Thoracic aorta (tissue), 2 donors: Measurements from ENCODE around the gene TAOK1. TPM values are rescaled to one million over a fixed set of nuclear protein-coding genes. Genes with fewer than 3 reads are reported as not detected.
A peak's percentile ranks its signal among the peaks of the same experiment; 100 is the strongest.

Source experiments
- ATAC-seq: fragments of 150-250 bp; one replicate; pipeline ENCODE4 v1.8.0; 2017; ENCODE audit warnings: low read depth; ENCODE audit not compliant: insufficient number of reproducible peaks, low FRiP score
- DNase-seq: peaks from one replicate; pipeline ENCODE4 v3.0.0-alpha.2; 2020; ENCODE audit warnings: low spot score
- H3K27ac ChIP-seq, 2 donors: fragments of 200-600 bp; sonication (generic); 1 replicate in 1 of 2; 2 replicates in 1 of 2; pipeline ENCODE4 v1.5.1; 2016; ENCODE audit warnings: mild to moderate bottlenecking in 2 of 2, moderate library complexity in 2 of 2
- H3K27me3 ChIP-seq: fragments of 200-600 bp; sonication (generic); replicated peaks from 2 replicates; pipeline ENCODE4 v1.6.0; 2016; ENCODE audit warnings: mild to moderate bottlenecking; ENCODE audit not compliant: insufficient read depth
- H3K36me3 ChIP-seq: fragments of 200-600 bp; sonication (generic); one replicate; pipeline ENCODE4 v1.5.1; 2016
- H3K4me1 ChIP-seq, 2 donors: fragments of 200-600 bp; sonication (generic); 1 replicate in 1 of 2; 2 replicates in 1 of 2; pipeline versions ENCODE4 v1.5.1 to v1.6.0; 2016; ENCODE audit warnings: low read depth in 2 of 2, mild to moderate bottlenecking in 1 of 2; ENCODE audit not compliant: control insufficient read depth in 1 of 2
- H3K4me3 ChIP-seq: fragments of 200-600 bp; sonication (generic); 2 replicates; pipeline ENCODE4 v1.5.1; 2016; ENCODE audit warnings: mild to moderate bottlenecking
- H3K9me3 ChIP-seq: fragments of 200-600 bp; sonication (generic); 2 replicates; pipeline ENCODE4 v1.5.1; 2016
- total RNA-seq, 2 donors: library from RNA; depleted of rRNA; stranded (reverse); fragments of >200 nt; gene quantifications; one replicate each; pipeline versions ENCODE4 v1.1.0 to v1.2.3, GENCODE V29; 2016
- TF ChIP-seq, protein P1 (sequence below): fragments of 200-600 bp; sonication (generic); IDR thresholded peaks from one replicate; pipeline ENCODE4 v1.5.1; 2019; ENCODE audit warnings: antibody characterized with exemption

TAOK1 gene
- total RNA-seq, 2 donors from 2014 or later: 46.0 to 64.6 TPM

DNA sequence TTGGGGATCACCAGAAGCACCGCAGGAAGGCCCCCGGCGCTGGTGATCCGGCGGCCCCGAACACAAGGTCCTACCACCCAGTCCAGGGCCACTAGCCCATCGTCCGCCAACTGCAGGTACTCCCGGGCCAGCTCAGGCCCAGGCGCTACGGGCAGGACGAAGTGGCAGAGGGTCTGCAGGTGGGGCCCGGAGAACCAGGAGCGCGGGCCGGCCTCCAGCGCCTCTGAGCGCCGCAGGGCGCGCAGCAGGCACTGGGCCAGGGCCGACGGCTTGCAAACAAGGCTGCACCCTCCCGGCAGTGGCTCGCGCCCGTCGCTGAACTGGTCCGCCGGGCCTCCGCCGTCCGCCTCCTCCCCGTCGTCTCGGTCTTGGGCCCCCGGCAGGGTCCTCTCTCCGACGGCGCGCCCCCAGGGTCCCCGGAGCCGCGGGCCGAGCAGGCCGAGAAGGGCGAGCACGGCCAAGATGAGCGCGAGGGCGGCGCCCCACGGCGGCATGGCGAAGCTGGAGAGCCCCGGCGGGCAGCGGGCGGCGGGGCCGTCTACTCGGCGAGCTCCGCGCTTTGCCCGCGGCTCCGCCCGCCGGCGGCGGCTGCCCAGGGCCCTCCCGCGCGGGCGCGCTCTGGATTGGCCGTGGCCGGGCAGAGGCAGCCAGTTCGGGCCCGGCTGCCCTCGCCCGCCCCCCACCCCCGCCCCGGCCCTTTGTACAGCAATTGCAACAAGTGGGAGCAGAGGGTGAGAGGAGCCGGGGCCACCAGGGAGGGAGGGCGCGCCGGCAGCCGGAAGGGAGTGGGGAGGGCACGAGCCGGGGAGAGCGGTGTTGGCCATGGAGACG lies 176.5 kb downstream of the TAOK1 start, which contains the start of gene ABHD15:
Gene ABHD15, minus strand, starts transcription at position 565 of the 831 bp plus-strand sequence. Its CDS starts 71 bp downstream, at position 494.
- ATAC-seq (no peak), DNase-seq (no peak)
- TF ChIP-seq, protein P1, sequence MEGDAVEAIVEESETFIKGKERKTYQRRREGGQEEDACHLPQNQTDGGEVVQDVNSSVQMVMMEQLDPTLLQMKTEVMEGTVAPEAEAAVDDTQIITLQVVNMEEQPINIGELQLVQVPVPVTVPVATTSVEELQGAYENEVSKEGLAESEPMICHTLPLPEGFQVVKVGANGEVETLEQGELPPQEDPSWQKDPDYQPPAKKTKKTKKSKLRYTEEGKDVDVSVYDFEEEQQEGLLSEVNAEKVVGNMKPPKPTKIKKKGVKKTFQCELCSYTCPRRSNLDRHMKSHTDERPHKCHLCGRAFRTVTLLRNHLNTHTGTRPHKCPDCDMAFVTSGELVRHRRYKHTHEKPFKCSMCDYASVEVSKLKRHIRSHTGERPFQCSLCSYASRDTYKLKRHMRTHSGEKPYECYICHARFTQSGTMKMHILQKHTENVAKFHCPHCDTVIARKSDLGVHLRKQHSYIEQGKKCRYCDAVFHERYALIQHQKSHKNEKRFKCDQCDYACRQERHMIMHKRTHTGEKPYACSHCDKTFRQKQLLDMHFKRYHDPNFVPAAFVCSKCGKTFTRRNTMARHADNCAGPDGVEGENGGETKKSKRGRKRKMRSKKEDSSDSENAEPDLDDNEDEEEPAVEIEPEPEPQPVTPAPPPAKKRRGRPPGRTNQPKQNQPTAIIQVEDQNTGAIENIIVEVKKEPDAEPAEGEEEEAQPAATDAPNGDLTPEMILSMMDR: peak; percentile 10
- H3K4me3 ChIP-seq: peak within 1 kb of the TSS; percentile 92
- no peaks in the 10 kb centered on the region for H3K9me3 ChIP-seq
- H3K36me3 ChIP-seq: no peaks in the 10 kb centered on the region
- peaks cover 6 to 36% of the 10 kb centered on the region in 2 donors for H3K4me1 ChIP-seq
- no peaks in the 10 kb centered on the region for H3K27me3 ChIP-seq
- peak within 1 kb of the TSS; percentile 75 to 93 for H3K27ac ChIP-seq

GRCh38 chr17:29567304-29567553 lies 177.1 kb downstream of the TAOK1 start:
- no peaks in the 10 kb centered on the region for H3K36me3 ChIP-seq
- H3K4me1 ChIP-seq: peaks cover 6 to 41% of the 10 kb centered on the region in 2 donors
- no peaks in the 10 kb centered on the region for H3K27me3 ChIP-seq
- ATAC-seq (no peak), DNase-seq (no peak)
- peak overlapping the region; percentile 75 to 93 for H3K27ac ChIP-seq
- TF ChIP-seq, protein P1: no peak
- H3K4me3 ChIP-seq: peak overlapping the region; percentile 92
- H3K9me3 ChIP-seq: no peaks in the 10 kb centered on the region

- DNase-seq (no peak), ATAC-seq (no peak)
- Histone ChIP-seq H3K9me3 (no peaks in the 10 kb centered on the region), H3K4me1 (peaks cover 9 to 47% of the 10 kb centered on the region in 2 donors), H3K27me3 (no peaks in the 10 kb centered on the region), H3K4me3 (peak overlapping the region; percentile 92), H3K36me3 (no peaks in the 10 kb centered on the region), H3K27ac (peak overlapping the region; percentile 75 to 93)
- TF ChIP-seq, protein P1: peak; percentile 49
These were observed 177.6 kb downstream of the TAOK1 start for GRCh38 chr17:29567554-29568330.

DNA sequence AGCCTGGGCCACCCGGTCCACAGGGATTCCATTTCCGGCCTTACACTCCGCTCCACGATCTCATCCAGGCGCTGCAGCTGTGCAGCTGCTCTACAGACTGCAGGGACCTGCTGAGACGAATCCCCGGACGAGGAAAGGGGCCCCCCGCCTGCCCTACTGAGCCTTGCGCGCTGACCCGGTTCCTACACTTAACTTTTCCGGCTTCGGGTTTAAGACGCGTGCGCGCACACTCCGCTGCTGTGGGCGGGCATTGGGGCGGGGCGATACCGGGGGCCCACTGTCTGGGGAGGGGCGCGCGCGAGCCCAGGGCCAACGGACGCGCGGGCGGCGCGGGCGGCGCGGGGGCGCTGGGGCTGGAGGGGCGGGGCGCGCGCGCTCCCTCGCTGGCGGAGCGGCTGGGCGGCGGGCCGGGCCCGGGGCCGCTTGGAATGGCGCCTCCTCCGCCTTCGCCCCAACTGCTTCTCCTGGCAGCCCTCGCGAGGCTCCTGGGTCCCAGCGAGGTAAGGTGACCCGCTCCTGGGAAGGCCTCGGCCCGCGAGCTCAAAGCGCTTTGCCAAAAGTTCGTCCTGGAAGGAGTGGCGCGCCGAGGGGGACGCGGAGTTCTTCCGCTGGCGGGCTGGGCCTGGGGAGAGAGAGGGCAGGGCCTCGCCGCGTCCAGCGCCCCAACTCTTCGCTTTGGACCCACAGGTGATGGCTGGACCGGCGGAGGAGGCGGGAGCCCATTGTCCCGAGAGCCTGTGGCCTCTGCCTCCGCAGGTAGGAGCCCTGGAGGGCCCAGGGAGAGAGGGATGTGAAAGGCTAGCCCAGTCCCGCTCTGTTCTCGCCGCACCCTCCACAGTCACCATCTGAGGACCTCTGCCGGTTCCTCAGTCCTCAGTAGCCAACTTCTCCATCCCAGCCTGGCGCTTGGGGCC lies 178.4 kb downstream of the TAOK1 start, which contains the start of gene TP53I13:
Gene TP53I13, plus strand, starts transcription at position 371 of the 914 bp plus-strand sequence. Its CDS starts 58 bp downstream, at position 429.
- H3K9me3 ChIP-seq: no peaks in the 10 kb centered on the region
- peaks cover 9 to 54% of the 10 kb centered on the region in 2 donors for H3K4me1 ChIP-seq
- ATAC-seq (peak; percentile 23), DNase-seq (no peak)
- no peaks in the 10 kb centered on the region for H3K27me3 ChIP-seq
- H3K4me3 ChIP-seq: peak within 1 kb of the TSS; percentile 92
- TF ChIP-seq, protein P1: no peak
- H3K27ac ChIP-seq: peak within 1 kb of the TSS; percentile 82 to 93
- no peaks in the 10 kb centered on the region for H3K36me3 ChIP-seq
